ENCODE measurements around the gene CUTA.

Gene CUTA

GRCh38 chr6:33428224-33428965 lies 10.5 kb upstream of the CUTA start:
- H3K27me3 Mint-ChIP-seq (ENCODE audit: low read depth): no peaks in the 10 kb centered on the region
- peak overlapping the region; percentile 62 to 90 (median 90) for H3K27ac Mint-ChIP-seq
- H3K9me3 Mint-ChIP-seq: no peaks in the 10 kb centered on the region
- peaks cover 8% of the 10 kb centered on the region for H3K36me3 Mint-ChIP-seq (ENCODE audit: low read depth)
- peaks cover 83% of the 10 kb centered on the region for H3K4me1 Mint-ChIP-seq
- H3K4me3 Mint-ChIP-seq: peak overlapping the region; percentile 92
- TF ChIP-seq CTCF (IDR thresholded peaks at IDR 0.05; ENCODE audit: unreplicated experiment in 3 of 3): peak; percentile 29 to 45 (median 40)

- TF ChIP-seq CTCF (IDR thresholded peaks at IDR 0.05; ENCODE audit: unreplicated experiment in 3 of 3): no peak
- H3K27ac Mint-ChIP-seq: peak overlapping the region; percentile 93 to 98 (median 94)
- H3K27me3 Mint-ChIP-seq (ENCODE audit: low read depth): no peaks in the 10 kb centered on the region
Observed at GRCh38 chr6:33427585-33428223, 9.8 kb upstream of the CUTA start.

GRCh38 chr6:33426590-33427511 lies 8.9 kb upstream of the CUTA start:
- no peaks in the 10 kb centered on the region for H3K27me3 Mint-ChIP-seq (ENCODE audit: low read depth)
- peak overlapping the region; percentile 88 to 91 (median 90) for H3K4me3 Mint-ChIP-seq
- TF ChIP-seq CTCF (IDR thresholded peaks at IDR 0.05; ENCODE audit: unreplicated experiment in 3 of 3): no peak
- H3K4me1 Mint-ChIP-seq: peaks cover 77% of the 10 kb centered on the region
- no peaks in the 10 kb centered on the region for H3K9me3 Mint-ChIP-seq
- H3K36me3 Mint-ChIP-seq (ENCODE audit: low read depth): peaks cover 15% of the 10 kb centered on the region
- peak overlapping the region; percentile 93 to 98 (median 94) for H3K27ac Mint-ChIP-seq

More at GRCh38 chr6:33427585-33428223, 9.8 kb upstream of the CUTA start:
- H3K9me3 Mint-ChIP-seq: no peaks in the 10 kb centered on the region
- peak overlapping the region; percentile 88 to 91 (median 90) for H3K4me3 Mint-ChIP-seq
- H3K36me3 Mint-ChIP-seq (ENCODE audit: low read depth): peaks cover 15% of the 10 kb centered on the region
- H3K4me1 Mint-ChIP-seq: peaks cover 84% of the 10 kb centered on the region

- peak overlapping the region; percentile 93 to 98 (median 94) for H3K27ac Mint-ChIP-seq
- peak overlapping the region; percentile 88 to 91 (median 90) for H3K4me3 Mint-ChIP-seq
- peak; percentile 53 to 70 (median 58) for TF ChIP-seq CTCF (IDR thresholded peaks at IDR 0.05; ENCODE audit: unreplicated experiment in 3 of 3)
- H3K4me1 Mint-ChIP-seq: peaks cover 81% of the 10 kb centered on the region
- H3K36me3 Mint-ChIP-seq (ENCODE audit: low read depth): peaks cover 15% of the 10 kb centered on the region
- no peaks in the 10 kb centered on the region for H3K9me3 Mint-ChIP-seq
- H3K27me3 Mint-ChIP-seq (ENCODE audit: low read depth): no peaks in the 10 kb centered on the region
Observed at GRCh38 chr6:33425668-33426577, 8.0 kb upstream of the CUTA start.

Data from nephron (organoid).